PFSK-1 (cell line): ENCODE measurements around the gene UBL3.

ENCODE experiments used
- FOXP2 ChIP-seq: optimal IDR thresholded peaks from 2 replicates; pipeline ENCODE3; 2011; ENCODE audit warnings: borderline replicate concordance, control low read depth, inconsistent platforms; ENCODE audit not compliant: insufficient read depth; ENCODE audit errors: extremely low read length, extremely low read depth
- POLR2AphosphoS5 ChIP-seq: IDR thresholded peaks from 2 replicates; pipeline ENCODE4 v1.6.1; 2012; ENCODE audit warnings: low read depth, mild to moderate bottlenecking, control low read depth, low read length, moderate library complexity
- SIN3A ChIP-seq: IDR thresholded peaks from 2 replicates; pipeline ENCODE4 v1.6.1; 2012; ENCODE audit warnings: mild to moderate bottlenecking, low read length, moderate library complexity, borderline replicate concordance; ENCODE audit not compliant: insufficient read depth
- TAF1 ChIP-seq: IDR thresholded peaks from 2 replicates; pipeline ENCODE4 v1.6.1; 2012; ENCODE audit warnings: low read length, control low read depth, borderline replicate concordance; ENCODE audit not compliant: insufficient read depth
- TF ChIP-seq, protein P1 (sequence below), 2 experiments: IDR thresholded peaks; 2 replicates each; pipeline versions ENCODE4 v1.6.1 to v1.8.0; 2011 to 2012; ENCODE audit warnings: low read depth in 2 of 2, low read length in 2 of 2, control low read depth in 1 of 2, inconsistent platforms in 1 of 2, mild to moderate bottlenecking in 1 of 2, moderate library complexity in 1 of 2; ENCODE audit not compliant: insufficient read depth in 1 of 2

UBL3 gene

DNA sequence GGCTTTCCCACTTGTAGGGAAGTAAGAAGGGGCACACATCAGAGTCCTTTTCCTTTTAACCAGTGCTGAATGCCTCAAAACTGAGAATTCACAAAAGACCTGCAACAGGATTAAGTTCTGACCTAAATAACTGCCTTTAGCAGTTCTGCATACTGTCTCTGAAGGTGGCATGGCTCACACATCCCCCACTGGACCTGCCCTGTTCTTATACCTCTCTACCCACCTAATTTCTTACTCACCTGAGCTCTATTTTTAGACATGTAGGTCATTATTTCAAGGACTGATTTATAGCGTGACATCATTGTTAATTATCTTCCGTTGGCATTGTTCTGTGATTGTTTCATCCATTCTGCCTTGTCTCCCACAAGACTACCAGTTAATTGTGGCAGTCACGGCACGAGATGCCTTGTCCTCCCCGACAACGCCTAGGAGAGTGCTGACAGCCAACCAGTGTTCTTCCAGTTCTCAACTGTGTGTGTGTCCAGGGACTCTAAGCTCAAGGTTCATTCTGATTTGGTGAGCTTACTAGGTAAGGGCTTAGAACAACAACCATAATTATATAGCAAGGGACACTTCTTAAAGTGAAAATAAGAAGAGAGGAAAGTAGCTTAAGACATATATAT, 27.1 kb upstream of the UBL3 start:
- TF ChIP-seq POLR2AphosphoS5 (no peak), SIN3A (no peak), FOXP2 (no peak), TAF1 (no peak)
- TF ChIP-seq, protein P1, sequence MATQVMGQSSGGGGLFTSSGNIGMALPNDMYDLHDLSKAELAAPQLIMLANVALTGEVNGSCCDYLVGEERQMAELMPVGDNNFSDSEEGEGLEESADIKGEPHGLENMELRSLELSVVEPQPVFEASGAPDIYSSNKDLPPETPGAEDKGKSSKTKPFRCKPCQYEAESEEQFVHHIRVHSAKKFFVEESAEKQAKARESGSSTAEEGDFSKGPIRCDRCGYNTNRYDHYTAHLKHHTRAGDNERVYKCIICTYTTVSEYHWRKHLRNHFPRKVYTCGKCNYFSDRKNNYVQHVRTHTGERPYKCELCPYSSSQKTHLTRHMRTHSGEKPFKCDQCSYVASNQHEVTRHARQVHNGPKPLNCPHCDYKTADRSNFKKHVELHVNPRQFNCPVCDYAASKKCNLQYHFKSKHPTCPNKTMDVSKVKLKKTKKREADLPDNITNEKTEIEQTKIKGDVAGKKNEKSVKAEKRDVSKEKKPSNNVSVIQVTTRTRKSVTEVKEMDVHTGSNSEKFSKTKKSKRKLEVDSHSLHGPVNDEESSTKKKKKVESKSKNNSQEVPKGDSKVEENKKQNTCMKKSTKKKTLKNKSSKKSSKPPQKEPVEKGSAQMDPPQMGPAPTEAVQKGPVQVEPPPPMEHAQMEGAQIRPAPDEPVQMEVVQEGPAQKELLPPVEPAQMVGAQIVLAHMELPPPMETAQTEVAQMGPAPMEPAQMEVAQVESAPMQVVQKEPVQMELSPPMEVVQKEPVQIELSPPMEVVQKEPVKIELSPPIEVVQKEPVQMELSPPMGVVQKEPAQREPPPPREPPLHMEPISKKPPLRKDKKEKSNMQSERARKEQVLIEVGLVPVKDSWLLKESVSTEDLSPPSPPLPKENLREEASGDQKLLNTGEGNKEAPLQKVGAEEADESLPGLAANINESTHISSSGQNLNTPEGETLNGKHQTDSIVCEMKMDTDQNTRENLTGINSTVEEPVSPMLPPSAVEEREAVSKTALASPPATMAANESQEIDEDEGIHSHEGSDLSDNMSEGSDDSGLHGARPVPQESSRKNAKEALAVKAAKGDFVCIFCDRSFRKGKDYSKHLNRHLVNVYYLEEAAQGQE (IDR thresholded peaks at IDR 0.05; ENCODE audit: insufficient read depth in 1 of 2, low read depth in 2 of 2, low read length in 2 of 2), result no peak

DNA sequence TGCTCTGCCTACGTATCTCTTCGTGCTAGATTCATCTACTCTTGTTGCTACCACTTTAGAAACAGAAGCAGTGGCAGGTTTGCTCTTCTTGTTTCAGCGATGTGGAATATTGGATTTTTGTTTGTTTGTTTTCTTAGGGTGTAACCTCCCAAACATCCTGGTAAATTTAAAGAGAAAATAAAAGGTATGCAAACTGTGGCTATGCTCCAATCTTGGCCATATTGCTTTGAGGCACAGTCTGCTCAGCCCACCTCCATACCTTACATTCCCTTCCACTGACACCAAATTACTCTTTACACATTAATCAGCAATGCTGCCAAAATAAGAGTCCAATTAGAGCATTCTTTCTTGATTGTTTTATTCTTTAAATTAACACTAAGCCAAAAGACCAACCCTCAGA, 25.2 kb upstream of the UBL3 start:
- no peak for TF ChIP-seq FOXP2
- TF ChIP-seq SIN3A, result no peak

GRCh38 chr13:29868581-29868980, 18.2 kb upstream of the UBL3 start:
- no peak for TF ChIP-seq FOXP2
- TF ChIP-seq TAF1, result no peak

DNA sequence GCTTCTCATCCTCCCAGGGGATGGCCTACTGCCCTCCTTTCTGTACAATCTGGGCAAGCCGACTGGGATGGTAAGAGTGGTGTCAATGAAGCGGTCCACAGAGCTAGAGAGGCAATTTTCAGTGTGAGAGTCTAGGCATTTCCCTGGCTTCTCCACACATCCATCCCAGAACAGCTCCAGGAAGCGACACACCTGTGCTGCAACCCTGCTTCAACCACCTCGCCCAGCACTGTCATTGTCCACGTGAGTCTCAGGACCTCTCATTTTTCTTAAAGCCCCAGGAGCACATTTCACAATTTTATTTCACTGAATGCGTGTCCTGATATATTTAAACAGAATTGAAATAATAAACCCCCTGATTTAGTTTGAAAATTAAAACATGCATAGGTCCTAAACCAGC, 15.5 kb upstream of the UBL3 start:
- no peak for TF ChIP-seq SIN3A
- no peak for TF ChIP-seq POLR2AphosphoS5
- TF ChIP-seq FOXP2, result no peak
- TF ChIP-seq TAF1, result no peak
- TF ChIP-seq, protein P1 (IDR thresholded peaks at IDR 0.05; ENCODE audit: insufficient read depth in 1 of 2, low read depth in 2 of 2, low read length in 2 of 2), result no peak

GRCh38 chr13:29861694-29862110, 11.3 kb upstream of the UBL3 start:
- TF ChIP-seq FOXP2, result no peak
- TF ChIP-seq, protein P1 (IDR thresholded peaks at IDR 0.05; ENCODE audit: insufficient read depth in 1 of 2, low read depth in 2 of 2, low read length in 2 of 2), result no peak
- TF ChIP-seq POLR2AphosphoS5, result no peak
- TF ChIP-seq TAF1, result no peak
- no peak for TF ChIP-seq SIN3A

DNA sequence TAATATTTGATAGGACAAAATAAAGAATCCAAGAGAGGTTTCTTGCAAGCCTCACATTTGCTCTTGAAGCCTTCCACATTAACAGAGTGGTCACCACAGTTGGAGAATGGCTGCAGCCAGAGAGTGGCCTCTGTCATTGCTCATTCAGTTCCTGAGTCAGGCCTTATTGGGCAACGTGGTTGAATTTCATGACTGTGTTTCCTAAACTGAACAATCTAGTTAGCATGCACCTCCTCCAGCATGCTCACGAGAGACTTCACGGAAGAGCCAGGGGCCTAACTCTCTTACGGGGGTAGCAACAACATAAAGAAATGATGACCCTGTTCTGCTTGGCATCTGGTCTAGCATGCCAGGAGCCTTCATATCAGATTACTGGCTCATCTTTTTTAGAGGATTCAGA, 9.6 kb upstream of the UBL3 start:
- TF ChIP-seq, protein P1 (IDR thresholded peaks at IDR 0.05; ENCODE audit: insufficient read depth in 1 of 2, low read depth in 2 of 2, low read length in 2 of 2), result no peak
- no peak for TF ChIP-seq SIN3A
- no peak for TF ChIP-seq TAF1
- no peak for TF ChIP-seq POLR2AphosphoS5
- no peak for TF ChIP-seq FOXP2
